NCI-H748 treated with DMSO at 0.1 percent for 48 hours (cell line): ENCODE measurements around the gene LARP4.
"Not testable (repeated sequence)": the region's sequence is repeated elsewhere in the genome, so short reads cannot be mapped to it uniquely, and the experiment has no call there.

ENCODE experiments used
- DNase-seq: peaks from one replicate; lab custom pipeline; 2025; lab: John Stamatoyannopoulos, UW

Gene LARP4

DNA sequence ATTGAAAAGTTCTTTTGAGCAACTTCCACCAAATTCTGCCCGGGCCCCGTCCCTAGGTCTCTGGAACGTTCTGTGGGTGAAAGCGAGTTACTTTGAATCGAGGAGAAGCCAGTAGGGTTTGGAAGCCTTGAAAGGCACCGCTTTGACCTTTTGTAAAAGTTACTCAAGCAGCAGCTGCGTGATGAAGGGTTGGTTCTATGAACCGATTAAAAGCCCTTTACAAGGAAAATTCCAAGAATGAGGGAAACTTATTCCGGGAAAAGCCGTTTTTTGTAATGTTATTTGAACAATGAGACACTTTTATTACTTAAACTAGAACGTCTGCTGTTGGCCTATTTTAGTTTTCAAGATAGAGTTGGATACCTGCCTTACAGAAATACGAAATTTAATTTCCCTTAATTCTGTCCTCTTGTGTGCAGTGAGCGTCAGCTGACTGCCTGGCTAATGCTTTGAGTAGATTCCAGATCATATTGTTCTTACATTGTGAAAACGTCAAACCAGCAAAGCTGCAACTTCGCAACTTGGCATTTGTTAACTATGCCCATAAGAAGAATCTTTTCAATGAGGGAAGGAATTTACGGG, 906 bp downstream of the LARP4 start:
- peak; percentile 7 for DNase-seq

DNA sequence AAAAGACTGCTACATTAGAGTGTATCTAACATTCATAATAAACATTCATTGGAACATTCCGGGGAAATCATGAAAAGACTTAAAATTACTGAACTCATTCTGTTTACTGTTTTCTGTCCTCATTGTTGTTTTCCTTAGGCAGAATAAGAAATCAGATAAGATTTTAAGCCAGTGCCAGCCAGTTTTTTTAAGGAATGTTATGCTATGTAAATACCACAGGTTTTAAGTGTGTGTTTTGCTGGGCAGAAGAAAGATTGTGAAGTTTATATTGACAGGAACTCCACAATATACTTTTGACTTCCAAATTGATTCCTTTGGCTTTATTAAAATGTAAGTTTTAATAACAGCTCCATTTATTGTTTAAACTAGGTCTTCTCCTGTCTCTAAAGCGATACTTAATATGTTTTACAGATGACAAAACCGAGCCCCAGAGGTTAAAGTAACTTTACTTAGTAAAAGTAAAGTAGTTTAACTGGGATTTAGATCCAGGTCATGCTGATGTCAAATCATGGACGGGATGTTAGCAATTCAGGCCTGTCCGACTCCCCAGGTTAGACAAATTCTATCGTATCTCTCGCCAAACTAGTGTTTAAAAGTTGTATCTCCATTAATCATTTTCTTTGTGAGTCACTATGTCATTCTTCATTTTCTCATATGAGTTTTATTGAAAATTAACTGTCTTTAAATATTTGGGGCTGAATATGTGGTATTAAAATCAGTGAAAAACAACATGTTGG, 1.7 kb downstream of the LARP4 start:
- DNase-seq = no peak

DNA sequence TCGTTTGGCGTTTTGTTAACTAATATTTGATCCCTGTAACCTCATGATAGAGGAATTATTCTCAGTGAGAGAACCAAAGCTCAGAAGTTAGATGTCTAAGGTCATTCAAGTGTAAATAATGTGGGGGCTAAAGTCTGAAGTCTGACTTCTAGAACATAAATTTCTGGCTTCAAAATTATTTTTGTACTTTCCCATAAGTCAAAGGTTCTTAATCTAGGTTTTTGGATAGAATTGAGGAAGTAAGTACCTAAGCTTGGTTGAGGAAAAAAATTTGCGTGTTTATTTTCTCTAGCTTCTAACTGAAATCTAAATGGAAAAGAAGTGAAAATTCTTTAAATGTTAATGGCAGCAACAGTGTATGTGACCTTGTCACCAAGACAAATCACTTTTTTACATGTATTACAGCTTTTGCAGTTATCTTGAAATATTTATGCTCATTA, 2.3 kb downstream of the LARP4 start:
- DNase-seq = no peak

DNA sequence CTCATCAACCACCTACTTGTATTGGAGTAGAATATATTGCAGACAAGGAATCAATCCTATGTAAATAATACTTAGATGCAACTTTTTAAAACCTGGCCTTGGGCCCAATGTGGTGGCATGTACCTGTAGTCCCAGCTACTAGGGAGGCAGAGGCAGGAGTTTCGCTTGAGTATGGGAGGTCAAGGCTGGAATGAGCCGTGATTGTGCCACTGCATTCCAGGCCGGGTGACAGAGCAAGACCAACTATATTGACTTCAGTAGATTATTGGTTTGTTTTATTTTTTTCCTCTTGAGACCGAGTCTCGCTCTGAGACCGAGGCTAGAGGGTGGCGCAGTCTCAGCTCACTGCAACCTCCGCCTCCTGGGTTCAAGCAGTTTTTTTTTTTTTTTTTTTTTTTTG, 3.6 kb downstream of the LARP4 start:
- DNase-seq = no peak

DNA sequence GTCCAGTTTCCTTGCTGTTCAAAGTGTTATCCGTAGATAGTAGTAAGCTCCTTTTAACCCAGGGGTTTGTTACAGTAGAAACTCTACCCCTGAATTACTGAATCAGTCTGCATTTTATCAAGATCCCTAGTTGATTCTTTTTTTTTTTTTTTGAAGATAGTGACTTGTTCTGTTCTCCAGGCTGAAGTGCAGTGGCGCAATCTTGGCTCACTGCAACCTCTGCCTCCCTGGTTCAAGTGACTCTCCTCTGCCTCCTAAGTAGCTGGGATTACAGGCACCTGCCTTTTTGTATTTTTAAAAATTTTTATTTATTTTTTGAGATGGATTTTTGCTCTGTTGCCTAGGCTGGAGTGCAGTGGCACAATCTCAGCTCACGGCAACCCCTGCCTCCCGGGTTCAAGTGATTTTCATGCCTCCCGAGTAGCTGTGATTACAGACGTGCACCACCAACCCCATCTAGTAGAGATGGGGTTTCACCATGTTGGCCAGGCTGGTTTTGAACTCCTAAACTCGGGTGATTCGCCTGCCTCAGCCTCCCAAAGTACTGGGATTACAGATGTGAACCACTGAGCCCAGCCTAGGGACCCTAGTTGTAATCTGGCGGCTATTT, 10.5 kb downstream of the LARP4 start:
- no peak for DNase-seq

DNA sequence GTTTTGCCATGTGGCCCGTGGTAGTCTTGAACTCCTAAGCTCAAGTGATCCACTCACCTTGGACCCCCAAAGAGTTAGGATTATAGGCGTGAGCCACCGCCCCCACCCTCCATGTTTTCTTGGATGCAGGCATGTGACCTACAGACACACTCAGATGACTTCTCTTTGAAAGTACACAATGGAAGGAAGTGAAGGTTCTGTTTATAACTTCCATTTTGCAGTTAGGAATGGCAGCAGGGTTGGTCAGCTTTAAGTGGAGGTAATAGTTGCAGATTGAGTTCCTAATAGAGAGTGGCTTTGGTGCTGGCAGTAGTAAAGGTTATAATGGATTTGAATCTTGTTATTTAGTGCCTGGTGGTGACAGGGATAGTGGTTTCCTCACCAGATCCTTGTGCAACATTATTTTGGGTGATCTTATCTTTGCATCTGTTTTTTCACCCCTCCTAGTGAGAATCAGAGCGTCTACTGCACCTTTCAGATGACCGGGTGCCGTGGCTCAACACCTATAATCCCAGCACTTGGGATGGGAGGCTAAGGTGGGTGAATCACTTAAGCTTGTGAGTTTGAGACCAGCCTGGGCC, 15.3 kb downstream of the LARP4 start:
- no peak for DNase-seq

DNA sequence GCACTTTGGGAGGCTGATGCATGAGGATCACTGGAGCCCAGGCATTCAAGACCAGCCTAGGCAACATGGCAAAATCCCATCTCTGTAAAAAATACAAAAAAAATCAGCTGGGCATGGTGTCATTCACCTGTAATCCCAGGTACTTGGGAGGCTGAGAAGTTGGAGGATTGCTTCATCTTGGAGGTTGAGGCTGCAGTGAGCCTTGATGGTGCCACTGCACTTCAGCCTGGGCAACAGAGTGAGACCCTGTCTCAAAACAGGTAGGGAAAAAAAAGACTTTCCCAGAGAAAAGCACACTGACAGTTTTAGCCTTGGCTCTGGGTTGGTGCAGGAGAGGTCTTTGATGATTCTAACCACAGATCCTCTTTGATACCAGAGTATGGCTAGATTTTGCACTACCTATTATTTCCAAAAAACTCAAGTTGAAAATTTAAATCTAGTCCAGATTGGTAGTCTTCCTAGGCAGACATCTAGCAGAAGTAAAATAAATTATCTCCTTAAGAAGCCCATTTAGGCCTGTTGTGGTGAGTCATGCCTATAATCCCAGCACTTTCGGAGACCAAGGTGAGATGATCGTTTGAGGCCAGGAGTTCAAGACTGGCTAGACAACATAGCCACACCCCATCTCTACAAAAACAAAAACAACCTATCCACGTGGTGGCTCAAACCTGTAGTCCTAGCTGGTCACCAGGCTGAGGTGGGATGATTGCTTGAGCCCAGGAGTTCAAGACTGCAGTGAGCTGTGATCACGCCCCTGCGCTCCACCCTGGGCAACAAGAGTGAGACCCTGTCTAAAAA, 18.6 kb downstream of the LARP4 start:
- no peak for DNase-seq

DNA sequence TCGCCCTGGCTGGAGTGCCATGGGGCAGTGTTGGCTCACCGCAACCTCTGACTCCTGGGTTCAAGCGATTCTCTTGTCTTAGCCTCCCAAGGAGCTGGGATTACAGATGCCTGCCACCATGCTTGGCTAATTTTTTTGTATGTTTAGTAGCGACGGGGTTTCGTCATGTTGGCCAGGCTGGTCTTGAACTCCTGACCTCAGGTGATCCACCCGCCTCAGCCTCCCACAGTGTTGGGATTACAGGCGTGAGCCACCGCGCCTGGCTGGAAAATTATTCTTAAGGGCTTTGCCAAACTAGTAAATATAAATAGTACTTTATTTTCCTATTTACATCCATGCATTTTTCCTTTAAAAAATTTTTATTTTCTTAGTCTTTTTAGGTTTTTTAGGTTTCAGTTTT, 22.2 kb downstream of the LARP4 start:
- DNase-seq = not testable (repeated sequence)

DNA sequence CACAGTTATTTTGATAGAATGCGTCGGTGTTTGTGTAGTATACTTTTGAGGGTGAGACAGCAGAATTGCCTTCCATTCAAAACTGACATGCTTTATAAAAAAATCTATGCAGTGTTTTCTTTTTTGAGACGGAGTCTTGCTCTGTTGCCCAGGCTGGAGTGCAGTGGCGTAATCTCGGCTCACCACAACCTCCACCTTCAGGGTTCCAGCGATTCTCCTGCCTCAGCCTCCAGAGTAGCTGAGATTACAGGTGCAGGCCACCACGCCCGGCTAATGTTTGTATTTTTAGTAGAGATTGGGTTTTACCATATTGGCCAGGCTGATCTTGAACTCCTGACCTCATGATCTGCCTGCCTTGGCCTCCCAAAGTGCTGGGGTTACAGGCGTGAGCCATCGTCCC, 22.7 kb downstream of the LARP4 start:
- not testable (repeated sequence) for DNase-seq

DNA sequence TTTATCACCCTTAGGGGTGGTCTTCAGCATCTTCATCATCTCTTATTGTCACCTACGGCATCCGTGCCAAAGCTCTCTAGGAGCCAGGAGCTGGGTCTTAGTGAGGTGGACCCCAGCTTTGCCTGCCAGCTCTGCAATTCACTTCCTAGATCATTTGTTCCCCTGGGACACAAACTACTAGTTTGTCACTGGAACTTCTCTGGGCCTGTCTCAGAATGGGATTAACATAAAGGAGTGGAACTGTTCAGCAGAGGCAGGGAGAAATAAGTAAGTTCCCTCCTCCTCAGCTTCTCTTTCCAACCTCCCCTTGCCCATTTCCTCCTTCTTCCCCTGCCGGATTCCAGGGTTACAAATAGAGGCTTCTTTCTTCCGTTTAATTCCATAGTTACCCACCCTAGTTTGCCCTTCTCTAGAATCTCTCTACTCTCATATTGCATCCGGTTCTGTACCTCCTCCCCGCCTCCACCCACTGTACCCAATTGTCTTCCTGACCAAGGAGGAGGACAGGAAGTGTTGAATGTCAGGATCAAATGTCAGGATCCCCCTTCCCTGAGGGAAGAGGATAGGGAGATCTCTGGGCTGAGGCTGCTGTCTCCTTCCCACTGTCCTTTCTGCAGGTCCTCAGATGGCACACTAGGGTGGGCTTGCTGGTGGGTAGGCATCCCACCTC, 25.0 kb downstream of the LARP4 start:
- no peak for DNase-seq

DNA sequence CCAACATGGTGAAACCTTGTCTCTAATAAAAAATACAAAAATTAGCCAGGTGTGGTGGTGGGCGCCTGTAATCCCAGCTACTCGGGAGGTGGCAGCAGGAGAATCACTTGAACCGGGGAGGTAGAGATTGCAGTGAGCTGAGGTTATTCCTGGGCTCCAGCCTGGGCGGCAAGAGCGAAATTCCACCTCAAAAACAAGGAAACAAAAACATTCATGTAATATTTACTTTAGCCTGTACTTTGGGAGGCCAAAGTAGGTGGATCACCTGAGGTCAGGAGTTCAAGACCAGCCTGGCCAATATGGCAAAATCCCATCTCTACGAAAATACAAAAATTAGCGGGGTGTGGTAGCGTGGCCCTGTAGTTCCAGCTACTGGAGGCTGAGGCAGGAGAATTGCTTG, 31.0 kb downstream of the LARP4 start:
- DNase-seq = not testable (repeated sequence)

DNA sequence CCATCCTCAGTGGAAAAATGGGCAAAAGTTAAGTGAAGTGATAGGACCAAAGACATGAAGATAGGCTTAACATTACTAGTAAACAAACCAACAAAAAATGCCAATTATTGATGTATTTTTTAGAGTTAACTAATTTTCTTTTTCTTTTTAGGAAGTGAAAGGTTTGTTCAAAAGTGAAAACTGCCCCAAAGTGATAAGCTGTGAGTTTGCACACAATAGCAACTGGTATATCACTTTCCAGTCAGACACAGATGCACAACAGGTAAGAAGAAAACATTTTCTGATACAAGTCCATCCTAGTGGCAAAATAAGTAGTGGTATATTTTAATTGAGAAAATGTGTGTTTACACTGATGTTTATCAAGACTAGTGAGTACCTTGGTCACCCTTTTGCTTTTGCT, 39.6 kb downstream of the LARP4 start:
- no peak for DNase-seq

DNA sequence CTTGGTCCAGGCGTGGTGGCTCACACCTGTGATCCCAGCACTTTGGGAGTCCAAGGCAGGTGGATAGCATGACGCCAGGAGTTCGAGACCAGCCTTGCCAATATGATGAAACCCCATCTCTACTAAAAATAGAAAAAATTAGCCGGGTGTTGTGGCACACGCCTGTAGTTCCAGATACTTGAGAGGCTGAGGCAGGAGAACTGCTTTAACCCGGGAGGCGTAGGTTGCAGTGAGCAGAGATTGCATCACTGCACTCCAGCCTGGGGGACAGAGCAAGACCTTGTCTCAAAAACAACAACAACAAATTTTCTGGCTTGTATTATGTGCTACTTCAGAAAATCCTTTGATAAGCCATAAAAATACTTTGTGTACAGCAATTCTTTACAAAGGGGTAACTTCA, 41.1 kb downstream of the LARP4 start:
- no peak for DNase-seq

DNA sequence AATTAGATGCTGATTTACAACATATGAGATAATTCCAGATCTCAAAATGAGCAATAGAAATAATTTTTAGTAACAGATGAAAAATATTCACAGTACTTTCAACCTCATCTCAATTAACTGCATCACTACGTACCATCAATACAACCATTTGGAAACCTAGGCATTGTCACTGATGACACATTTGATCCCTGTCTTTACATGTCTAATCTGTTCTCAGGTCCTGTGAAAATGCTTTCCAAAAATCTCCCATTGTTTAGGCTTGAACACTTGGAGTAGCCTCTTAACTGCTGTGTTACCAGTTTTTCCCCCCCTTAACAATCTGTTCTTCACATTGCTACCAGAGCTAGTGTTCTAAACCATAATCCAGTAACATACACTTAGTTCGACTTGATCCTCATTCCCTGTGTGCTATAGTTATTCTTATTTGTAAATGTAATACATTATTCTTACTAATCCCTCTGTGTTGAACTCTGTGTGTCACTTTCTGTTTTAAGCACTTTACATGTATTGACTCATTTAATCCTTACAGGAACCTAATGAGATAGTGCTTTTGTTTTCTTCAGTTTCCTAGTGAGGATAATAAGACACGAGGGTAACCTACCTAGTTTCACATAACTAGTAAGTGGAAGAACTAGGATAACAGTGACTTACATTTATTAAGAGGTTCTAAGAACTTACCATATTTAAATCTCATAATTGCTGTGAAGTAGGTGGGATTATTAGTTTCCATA, 41.7 kb downstream of the LARP4 start:
- DNase-seq = no peak

DNA sequence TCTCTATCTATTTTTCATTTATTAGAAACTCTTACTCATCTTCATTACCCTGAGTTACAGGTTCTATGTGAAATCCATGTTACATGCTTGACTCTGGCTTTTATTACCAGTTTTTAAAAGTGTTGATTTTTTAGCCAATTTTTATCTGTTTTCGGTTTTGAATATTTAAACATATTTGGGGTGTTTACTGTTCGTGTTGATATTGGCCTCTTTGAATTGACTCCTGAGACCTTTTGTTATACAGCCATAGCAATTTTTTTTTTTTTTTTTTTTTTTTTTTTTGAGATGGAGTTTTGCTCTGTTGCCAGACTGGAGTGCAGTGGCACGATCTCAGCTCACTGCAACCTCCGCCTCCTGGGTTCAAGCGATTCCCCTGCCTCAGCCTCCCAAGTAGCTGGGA, 49.0 kb downstream of the LARP4 start:
- DNase-seq = not testable (repeated sequence)

DNA sequence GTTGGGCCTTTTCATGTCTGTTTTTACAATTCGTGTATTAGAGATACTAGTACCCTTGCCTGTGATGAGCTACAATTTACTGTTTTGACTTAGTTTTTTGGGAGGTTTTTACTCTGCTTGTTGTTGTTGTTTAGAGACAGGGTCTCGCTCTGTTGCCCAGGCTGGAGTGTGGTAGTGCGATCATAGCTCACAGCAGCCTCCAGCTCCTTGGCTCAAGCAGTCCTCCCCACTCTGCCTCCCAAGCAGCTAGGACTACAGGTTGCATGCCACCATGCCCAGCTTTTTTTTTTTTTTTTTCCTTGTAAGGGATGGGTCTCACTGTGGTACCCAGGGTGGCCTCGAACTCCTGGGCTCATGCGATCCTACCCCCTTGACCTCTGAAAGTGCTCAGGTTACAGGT, 52.1 kb downstream of the LARP4 start:
- no peak for DNase-seq

DNA sequence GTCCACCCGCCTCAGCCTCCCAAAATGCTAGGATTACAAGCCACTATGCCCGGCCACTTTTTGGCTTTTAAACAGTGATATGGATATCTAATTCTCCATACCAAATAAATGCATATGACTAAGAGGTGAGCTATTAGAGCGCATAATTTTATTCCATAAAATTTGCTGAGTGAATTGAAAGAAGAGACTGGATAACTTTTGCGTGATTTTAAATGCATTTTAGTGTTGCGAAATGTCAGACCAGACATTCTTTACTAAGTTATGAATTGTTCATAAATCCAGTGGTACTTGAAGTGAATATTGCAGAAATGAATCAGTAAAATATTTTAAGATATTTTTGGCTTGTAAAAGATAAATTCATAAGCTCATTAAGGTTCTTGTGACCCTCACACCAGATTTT, 53.2 kb downstream of the LARP4 start:
- no peak for DNase-seq

DNA sequence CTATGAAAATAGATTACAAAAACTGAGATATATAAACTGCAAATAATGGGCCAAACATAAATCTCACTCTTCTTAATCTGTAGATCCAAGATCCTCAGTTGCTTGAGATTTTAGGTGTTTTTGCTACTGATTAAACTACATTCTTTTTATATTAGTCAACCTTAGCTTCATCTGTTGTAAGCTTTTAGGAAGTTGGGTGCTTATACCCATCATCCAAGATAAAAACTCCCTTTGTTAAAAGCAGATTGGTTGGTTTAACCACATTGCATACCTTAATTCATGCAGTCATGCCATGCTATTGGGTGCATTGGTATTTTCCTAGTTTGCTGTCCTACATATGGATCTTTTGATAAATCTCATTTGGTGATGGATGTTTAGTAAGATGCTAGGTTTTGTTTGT, 57.9 kb downstream of the LARP4 start:
- DNase-seq = no peak

DNA sequence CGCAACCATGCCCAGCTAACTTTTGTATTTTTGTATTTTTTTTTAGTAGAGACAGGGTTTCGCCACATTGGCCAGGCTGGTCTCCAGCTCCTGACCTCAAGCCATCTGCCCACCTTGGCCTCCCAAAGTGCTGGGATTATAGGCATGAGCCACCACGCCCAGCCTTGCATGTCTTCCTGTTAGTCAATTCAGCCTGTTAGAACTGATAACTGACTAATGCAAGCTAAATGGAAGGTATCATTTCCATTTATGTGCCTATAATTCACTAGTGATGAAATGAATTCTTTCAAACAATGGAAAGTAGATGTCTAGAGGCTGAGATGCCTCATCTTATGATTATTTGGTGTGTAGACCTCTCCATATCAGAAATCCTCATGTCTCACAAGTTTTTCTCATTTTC, 66.8 kb downstream of the LARP4 start:
- DNase-seq = no peak

DNA sequence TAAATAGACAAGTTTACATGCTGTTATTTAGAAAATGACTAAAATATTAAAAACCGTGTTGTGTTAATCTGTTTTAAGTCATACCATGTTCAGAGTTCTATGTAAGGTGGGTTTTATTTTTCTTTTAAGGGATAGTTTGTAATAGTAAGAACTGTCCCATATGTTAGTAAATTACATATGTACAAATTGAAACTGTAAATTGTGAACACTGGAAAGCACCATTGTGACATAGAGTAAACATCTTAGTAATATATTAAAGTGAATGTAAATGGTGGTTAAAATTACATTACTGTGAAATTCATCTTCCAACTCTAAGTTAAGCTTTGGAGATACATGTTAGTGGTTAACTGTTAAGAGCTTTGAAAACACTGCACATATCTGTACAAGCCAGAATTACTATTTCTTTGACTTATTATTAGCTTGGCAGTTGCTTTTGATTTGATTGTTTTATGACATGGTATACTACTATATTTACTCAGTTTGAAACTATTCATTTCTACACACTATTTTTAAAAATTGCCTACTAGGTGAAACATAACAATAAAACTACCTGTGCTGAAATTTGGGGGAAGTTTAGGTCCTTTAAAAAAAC, 76.7 kb downstream of the LARP4 start:
- DNase-seq = no peak

DNA sequence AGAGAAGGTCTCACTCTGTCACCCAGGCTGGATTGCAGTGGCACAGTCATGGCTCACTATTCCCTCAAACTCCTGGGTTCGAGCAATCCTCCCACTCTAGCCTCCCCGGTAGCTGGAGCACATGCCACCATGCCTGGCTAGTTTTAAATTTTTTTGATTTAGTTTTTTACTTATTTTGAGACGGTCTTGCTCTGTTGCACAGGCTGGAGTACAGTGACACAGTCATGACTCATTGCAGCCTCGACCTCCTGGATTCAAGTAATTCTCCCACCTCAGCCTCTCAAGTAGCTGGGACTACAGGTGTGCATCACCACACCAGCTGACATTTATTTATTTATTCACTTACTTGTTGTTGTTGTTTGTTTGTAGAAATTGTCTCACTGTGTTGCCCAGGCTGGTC, 81.9 kb downstream of the LARP4 start:
- DNase-seq = no peak
